RWPE2 (cell line): ENCODE results near the gene PIF1.

Experiments used
- ATAC-seq: fragments of 200-7000 bp; cut with Tn5 transposase; 3 replicates; pipeline ENCODE4 v1.9.1; 2021; ENCODE audit warnings: low read depth
- DNase-seq: peaks from one replicate; pipeline ENCODE4 v3.0.0-alpha.2; 2020; ENCODE audit warnings: low spot score
- H3K27ac ChIP-seq: fragments of 450-650 bp; 2 replicates; pipeline ENCODE4 v1.5.1; 2017; ENCODE audit warnings: mild to moderate bottlenecking; ENCODE audit not compliant: poor library complexity, severe bottlenecking
- H3K27me3 ChIP-seq: fragments of 250-450 bp; sonication (Bioruptor Pico); 2 replicates; pipeline ENCODE4 v1.5.1; 2021; ENCODE audit warnings: mild to moderate bottlenecking, moderate library complexity; ENCODE audit not compliant: insufficient read depth, poor library complexity, severe bottlenecking
- H3K36me3 ChIP-seq: fragments of 250-450 bp; sonication (Bioruptor Pico); 2 replicates; pipeline ENCODE4 v1.5.1; 2020; ENCODE audit warnings: low read depth, mild to moderate bottlenecking, moderate library complexity
- H3K4me1 ChIP-seq: fragments of 250-450 bp; sonication (Bioruptor Pico); 2 replicates; pipeline ENCODE4 v1.5.1; 2021; ENCODE audit warnings: mild to moderate bottlenecking, moderate library complexity; ENCODE audit not compliant: insufficient read depth, poor library complexity, severe bottlenecking
- H3K4me3 ChIP-seq: fragments of 250-450 bp; sonication (Bioruptor Pico); 2 replicates; pipeline ENCODE4 v1.5.1; 2021; ENCODE audit warnings: mild to moderate bottlenecking, moderate library complexity; ENCODE audit not compliant: severe bottlenecking
- H3K9me3 ChIP-seq: fragments of 250-450 bp; sonication (Bioruptor Pico); 2 replicates; pipeline ENCODE4 v1.5.1; 2021; ENCODE audit warnings: mild to moderate bottlenecking, moderate library complexity; ENCODE audit not compliant: severe bottlenecking
- CTCF ChIP-seq: fragments of 450-650 bp; IDR thresholded peaks from one replicate; pipeline ENCODE4 v1.5.1; 2017; ENCODE audit warnings: mild to moderate bottlenecking, moderate library complexity; ENCODE audit not compliant: poor library complexity, severe bottlenecking

PIF1 gene

DNA sequence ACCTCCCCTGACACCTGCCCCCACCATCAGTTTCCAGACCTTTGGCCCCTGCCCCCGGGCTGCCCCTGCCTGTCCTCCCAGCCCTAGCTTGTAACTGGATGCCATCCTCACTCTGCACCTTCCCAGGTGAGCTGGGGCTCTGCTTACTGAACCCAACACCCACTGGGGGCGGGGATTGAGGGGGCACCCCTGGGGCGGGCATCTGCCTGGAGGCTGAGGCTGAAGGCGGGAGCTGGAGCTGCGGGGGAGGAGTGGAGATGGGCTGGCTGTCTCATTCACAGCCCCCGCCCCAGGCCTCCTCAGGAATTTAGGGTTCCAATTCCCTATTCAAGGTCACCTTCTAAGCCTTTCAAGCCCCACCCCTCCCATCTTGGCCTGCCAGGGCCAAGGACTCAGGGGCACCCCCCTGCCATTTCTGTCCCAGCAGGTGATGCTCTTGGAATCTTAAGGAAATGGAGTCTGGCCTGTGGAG, 17.7 kb downstream of the PIF1 start:
- ATAC-seq = no peak

DNA sequence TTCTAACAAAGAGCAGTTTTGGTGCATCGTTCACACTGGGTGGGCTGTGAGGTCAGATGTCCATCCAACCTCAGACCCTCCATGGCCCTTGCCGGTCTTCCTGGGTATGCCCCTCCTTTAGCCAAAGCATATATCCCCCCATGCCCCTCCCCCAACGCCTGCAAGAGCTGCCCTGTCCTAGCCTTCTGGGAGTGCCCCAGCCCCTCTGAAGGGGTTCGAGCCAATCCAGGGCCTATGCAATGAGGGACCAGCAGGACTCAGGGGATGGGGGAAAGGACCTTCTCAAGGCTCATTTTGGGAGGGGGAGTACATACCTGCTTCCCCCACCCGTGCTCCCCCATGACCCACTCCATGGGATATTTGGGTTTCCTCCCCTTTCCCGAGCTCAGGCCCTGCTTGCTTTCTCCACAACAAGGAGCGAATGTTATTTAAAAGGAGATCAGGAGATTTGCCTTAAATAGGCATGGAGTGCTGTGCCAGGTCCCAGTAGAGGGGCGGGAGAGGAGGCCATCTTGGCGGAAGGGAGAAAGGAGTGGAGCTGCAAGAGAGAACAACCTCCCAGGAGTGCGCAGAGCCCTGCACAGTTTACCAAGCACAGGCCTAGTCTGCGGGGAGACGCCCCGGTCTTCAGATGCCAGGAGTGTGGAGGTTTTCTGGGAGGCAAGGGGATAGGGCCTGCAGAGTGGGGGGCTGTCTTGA, 18.2 kb downstream of the PIF1 start:
- no peak for ATAC-seq
- H3K27ac ChIP-seq = no peak overlapping the region
- no peaks in the 10 kb centered on the region for H3K4me1 ChIP-seq

More for the DNA sequence above, 17.7 kb downstream of the PIF1 start:
- Histone ChIP-seq H3K27me3 (no peaks in the 10 kb centered on the region), H3K4me3 (no peak overlapping the region), H3K36me3 (no peaks in the 10 kb centered on the region), H3K9me3 (no peaks in the 10 kb centered on the region), H3K27ac (no peak overlapping the region), H3K4me1 (no peaks in the 10 kb centered on the region)
- no peak for TF ChIP-seq CTCF
- peak; percentile 74 for DNase-seq

GRCh38 chr15:64806509-64806908, 18.9 kb downstream of the PIF1 start:
- Histone ChIP-seq H3K27ac (no peak overlapping the region), H3K9me3 (no peaks in the 10 kb centered on the region), H3K27me3 (no peaks in the 10 kb centered on the region), H3K4me1 (no peaks in the 10 kb centered on the region), H3K4me3 (no peak overlapping the region), H3K36me3 (no peaks in the 10 kb centered on the region)
- no peak for TF ChIP-seq CTCF
- DNase-seq (no peak), ATAC-seq (no peak)

More for the DNA sequence above, 18.2 kb downstream of the PIF1 start:
- TF ChIP-seq CTCF = no peak
- Histone ChIP-seq H3K27me3 (no peaks in the 10 kb centered on the region), H3K36me3 (no peaks in the 10 kb centered on the region), H3K9me3 (no peaks in the 10 kb centered on the region), H3K4me3 (no peak overlapping the region)
- no peak for DNase-seq

DNA sequence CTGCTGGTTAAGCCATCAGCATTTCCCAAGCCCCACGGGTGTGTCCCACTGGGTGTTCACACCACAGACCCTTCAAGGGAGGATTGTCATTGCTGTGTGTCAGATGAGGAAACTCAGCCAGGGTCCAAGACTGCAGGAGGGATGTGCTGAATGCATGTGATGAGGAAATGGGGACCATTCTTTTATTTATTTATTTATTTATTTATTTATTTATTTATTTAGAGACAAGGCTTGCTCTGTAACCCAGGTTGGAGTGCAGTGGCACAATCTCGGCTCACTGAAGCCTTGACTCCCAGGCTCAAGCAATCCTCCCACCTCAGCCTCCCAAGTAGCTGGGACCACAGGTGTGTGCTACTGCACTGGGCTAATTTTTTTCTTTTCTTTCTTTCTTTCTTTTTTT, 20.8 kb downstream of the PIF1 start:
- no peak for TF ChIP-seq CTCF
- Histone ChIP-seq H3K9me3 (no peaks in the 10 kb centered on the region), H3K36me3 (no peaks in the 10 kb centered on the region), H3K27ac (no peak overlapping the region), H3K27me3 (no peaks in the 10 kb centered on the region), H3K4me3 (no peak overlapping the region), H3K4me1 (no peaks in the 10 kb centered on the region)
- no peak for ATAC-seq
- DNase-seq = no peak

GRCh38 chr15:64803526-64803925, 21.9 kb downstream of the PIF1 start:
- no peak for ATAC-seq
- DNase-seq = no peak
- no peak for TF ChIP-seq CTCF
- H3K36me3 ChIP-seq = no peaks in the 10 kb centered on the region
- no peak overlapping the region for H3K27ac ChIP-seq
- no peak overlapping the region for H3K4me3 ChIP-seq
- no peaks in the 10 kb centered on the region for H3K9me3 ChIP-seq
- H3K4me1 ChIP-seq = no peaks in the 10 kb centered on the region
- H3K27me3 ChIP-seq = no peaks in the 10 kb centered on the region
